ENCODE data around the gene PLEKHH1. TPM values are rescaled to one million over a fixed set of nuclear protein-coding genes. Genes with fewer than 3 reads are reported as not detected.
"Not testable (repeated sequence)": the region's sequence is repeated elsewhere in the genome, so short reads cannot be mapped to it uniquely, and the experiment has no call there.

The PLEKHH1 gene
- total and polyA plus RNA-seq, 4 donors, result 0.59 to 14.0 (median 2.8) TPM

DNA sequence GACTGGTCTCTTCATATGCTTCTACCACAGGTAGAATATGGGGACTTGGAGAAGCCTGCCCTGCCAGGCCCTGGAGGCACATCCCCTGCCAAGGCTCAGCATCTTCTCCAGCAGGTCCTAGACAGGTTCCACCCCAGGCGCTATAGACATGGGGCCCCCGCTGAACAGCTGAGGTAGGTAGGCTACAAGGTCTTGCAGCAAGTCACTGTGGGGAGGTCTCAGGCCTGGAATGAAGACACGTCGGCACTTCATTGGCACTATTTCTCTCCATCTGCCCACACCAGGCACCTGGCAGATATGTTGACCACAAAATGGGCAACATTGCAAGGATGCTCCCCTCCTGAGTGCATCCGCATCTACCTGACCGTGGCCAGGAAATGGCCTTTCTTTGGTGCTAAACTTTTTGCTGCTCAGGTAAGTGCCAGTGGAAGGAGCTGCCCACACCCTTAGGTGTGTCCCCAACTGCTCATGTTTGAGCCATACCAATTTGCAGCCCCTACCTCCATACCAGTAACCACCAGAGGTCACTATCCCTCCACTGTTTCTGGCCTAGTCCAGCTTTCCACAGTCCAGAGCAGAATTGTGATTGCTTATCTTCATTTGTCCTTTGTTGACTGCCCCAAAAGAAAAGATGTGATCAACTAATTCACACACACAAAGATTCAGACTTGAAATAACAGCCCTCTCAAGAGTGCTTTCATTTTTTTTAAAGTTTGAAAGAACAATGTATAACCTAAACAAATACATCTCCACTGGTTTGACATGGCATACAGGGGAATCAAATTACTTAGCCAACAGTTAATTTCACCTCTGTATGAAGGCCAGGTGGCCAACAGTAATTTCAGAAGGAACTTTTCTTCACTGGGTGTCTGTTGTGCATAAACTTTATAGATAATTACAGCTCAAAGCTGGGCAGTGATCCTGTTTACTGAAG lies 50.9 kb downstream of the PLEKHH1 start:
- intact Hi-C loops (cut with DNase I), result loop anchor here in 1 of 2 donors (10.0 kb wide), 1 partner anchor 121 kb away; the partner anchor contains the start of gene RDH12
- no peak for ATAC-seq (ENCODE audit: low FRiP score)
- 83 to 86% methylated on average over 6 of the region's 6 CpGs for WGBS, 2 donors

DNA sequence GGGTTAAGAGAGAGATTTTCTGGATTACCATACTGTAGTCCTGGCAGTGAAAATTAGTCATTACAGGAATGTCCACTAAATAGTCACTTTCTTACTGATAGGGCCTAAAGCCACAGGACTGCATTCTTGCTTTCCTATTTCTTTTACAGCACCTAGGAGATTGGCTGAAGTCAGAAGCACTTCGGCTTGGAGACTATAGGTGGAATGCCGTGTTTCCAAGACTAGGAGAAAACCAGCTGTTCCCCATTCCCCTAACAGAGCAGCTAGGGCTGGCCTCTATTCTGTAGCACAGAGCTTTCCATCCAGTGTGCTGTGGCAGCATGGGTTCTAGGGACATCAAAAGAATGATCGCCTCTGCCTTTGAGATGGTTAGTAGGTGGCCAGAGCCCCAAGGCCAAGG lies 51.9 kb downstream of the PLEKHH1 start:
- ATAC-seq (ENCODE audit: low FRiP score) (no peak), DNase-seq (no peak)
- WGBS, 2 donors, result 87 to 89% methylated on average over 3 of the region's 3 CpGs
- Histone ChIP-seq H3K27ac (ENCODE audit: low read depth in 1 of 2, low read length in 2 of 2) (no peak overlapping the region), H3K27me3 (ENCODE audit: control insufficient read depth in 1 of 2, insufficient read depth in 2 of 2, low read length in 1 of 2) (no peaks in the 10 kb centered on the region), H3K4me1 (ENCODE audit: control insufficient read depth in 1 of 2, insufficient read depth in 2 of 2, low read length in 2 of 2) (no peaks in the 10 kb centered on the region), H3K4me3 (ENCODE audit: low read length in 2 of 2) (no peak overlapping the region), H3K9me3 (ENCODE audit: control insufficient read depth, low read length) (no peaks in the 10 kb centered on the region), H3K36me3 (ENCODE audit: control insufficient read depth in 1 of 2, insufficient read depth in 2 of 2, low read length in 1 of 2) (no peaks in the 10 kb centered on the region)
- intact Hi-C loops (cut with DNase I), result loop anchor here in 1 of 2 donors (10.0 kb wide), 1 partner anchor 120 kb away; the partner anchor contains the start of gene RDH12

More for the DNA sequence above, 50.9 kb downstream of the PLEKHH1 start:
- peaks cover 0 to 2% of the 10 kb centered on the region in 2 donors for H3K36me3 ChIP-seq (ENCODE audit: control insufficient read depth in 1 of 2, insufficient read depth in 2 of 2, low read length in 1 of 2)
- no peak for DNase-seq
- H3K4me1 ChIP-seq (ENCODE audit: control insufficient read depth in 1 of 2, insufficient read depth in 2 of 2, low read length in 2 of 2), result no peaks in the 10 kb centered on the region
- H3K27me3 ChIP-seq (ENCODE audit: control insufficient read depth in 1 of 2, insufficient read depth in 2 of 2, low read length in 1 of 2), result no peaks in the 10 kb centered on the region
- H3K4me3 ChIP-seq (ENCODE audit: low read length in 2 of 2), result no peak overlapping the region
- H3K27ac ChIP-seq (ENCODE audit: low read depth in 1 of 2, low read length in 2 of 2), result no peak overlapping the region
- no peaks in the 10 kb centered on the region for H3K9me3 ChIP-seq (ENCODE audit: control insufficient read depth, low read length)

DNA sequence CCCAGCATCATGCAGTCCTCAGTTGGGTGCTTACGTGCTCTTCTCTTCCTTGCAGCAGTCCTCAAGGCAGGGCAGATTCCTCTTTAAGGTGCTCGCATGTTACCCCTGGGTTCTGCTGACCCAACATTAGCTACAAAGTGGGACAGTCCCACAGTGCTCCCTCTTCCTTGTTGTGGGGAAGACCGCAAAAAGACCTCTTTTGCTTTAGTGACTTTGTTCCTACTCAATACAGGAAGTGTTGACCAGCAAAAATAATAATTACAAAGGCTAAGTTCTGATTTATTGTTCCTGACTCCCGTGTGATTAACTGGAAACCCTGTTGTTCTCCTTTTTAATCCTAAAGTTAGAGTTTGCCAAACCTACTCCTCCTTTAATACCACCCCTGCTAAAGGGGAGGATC lies 53.3 kb downstream of the PLEKHH1 start:
- ATAC-seq (ENCODE audit: low FRiP score) (no peak), DNase-seq (no peak)
- no peaks in the 10 kb centered on the region for H3K36me3 ChIP-seq (ENCODE audit: control insufficient read depth in 1 of 2, insufficient read depth in 2 of 2, low read length in 1 of 2)
- WGBS, 2 donors, result 72 to 76% methylated on average over 4 of the region's 4 CpGs
- H3K4me3 ChIP-seq (ENCODE audit: low read length in 2 of 2), result no peak overlapping the region
- intact Hi-C loops (cut with DNase I), result loop anchor here in 1 of 2 donors (10.0 kb wide), 1 partner anchor 118 kb away; the partner anchor contains the start of gene RDH12
- no peak overlapping the region for H3K27ac ChIP-seq (ENCODE audit: low read depth in 1 of 2, low read length in 2 of 2)
- H3K27me3 ChIP-seq (ENCODE audit: control insufficient read depth in 1 of 2, insufficient read depth in 2 of 2, low read length in 1 of 2), result no peaks in the 10 kb centered on the region
- H3K4me1 ChIP-seq (ENCODE audit: control insufficient read depth in 1 of 2, insufficient read depth in 2 of 2, low read length in 2 of 2), result no peaks in the 10 kb centered on the region
- H3K9me3 ChIP-seq (ENCODE audit: control insufficient read depth, low read length), result no peaks in the 10 kb centered on the region

DNA sequence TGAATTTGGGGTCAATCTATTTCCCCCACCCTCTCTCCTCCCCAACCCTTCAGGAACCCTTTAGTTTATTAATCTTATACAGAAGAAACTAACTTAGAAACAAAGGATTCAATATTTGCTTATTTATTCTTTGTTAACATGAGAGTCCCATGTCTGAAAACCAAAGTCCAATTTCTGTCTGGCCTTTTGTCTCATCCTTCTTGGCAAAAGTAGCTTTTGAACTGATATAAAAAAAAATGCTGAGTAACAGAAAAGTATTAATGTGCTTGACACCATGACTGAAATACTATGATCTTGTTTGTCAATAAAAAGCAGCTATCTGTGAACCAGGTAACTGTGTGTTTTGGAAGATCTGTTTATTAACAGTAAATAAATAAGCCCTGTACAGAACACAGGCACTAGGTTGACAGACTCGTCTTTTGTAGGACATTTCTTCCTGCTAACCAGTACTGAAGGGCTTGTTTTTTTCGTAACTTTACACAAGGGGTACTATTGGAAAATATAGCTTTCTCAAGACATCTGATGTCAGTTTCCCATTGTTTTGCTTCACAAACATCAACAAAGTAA lies 56.2 kb downstream of the PLEKHH1 start:
- Histone ChIP-seq H3K9me3 (ENCODE audit: control insufficient read depth, low read length) (no peaks in the 10 kb centered on the region), H3K4me3 (ENCODE audit: low read length in 2 of 2) (no peak overlapping the region), H3K36me3 (ENCODE audit: control insufficient read depth in 1 of 2, insufficient read depth in 2 of 2, low read length in 1 of 2) (no peaks in the 10 kb centered on the region), H3K27me3 (ENCODE audit: control insufficient read depth in 1 of 2, insufficient read depth in 2 of 2, low read length in 1 of 2) (no peaks in the 10 kb centered on the region), H3K27ac (ENCODE audit: low read depth in 1 of 2, low read length in 2 of 2) (no peak overlapping the region), H3K4me1 (ENCODE audit: control insufficient read depth in 1 of 2, insufficient read depth in 2 of 2, low read length in 2 of 2) (no peaks in the 10 kb centered on the region)
- 46 to 68% methylated on average over 2 of the region's 2 CpGs for WGBS, 2 donors
- no peak for DNase-seq
- no peak for ATAC-seq (ENCODE audit: low FRiP score)
- intact Hi-C loops (cut with DNase I), result loop anchor here in 1 of 2 donors (10.0 kb wide), 1 partner anchor 116 kb away; the partner anchor contains the start of gene RDH12

DNA sequence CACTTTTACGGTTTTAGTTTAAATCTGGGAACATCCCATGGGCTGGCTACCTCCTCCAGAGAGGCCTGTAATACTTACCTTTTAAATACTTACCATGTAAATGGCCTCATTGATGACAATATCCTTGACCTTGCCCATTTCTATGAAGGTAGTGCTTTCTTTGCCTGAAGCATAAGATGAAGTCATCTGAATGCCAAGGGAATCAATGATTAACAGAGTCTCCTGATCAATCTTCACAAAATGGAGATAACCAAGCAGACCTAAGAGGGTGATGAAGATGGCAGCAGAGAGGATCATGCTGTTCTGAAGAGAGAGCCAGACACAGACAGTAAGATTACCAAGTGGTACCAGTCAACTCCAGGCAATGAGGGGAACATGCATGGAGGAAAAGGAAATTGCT lies 60.6 kb downstream of the PLEKHH1 start:
- 0% methylated on average over 1 of the region's 1 CpG for WGBS, 2 donors
- H3K9me3 ChIP-seq (ENCODE audit: control insufficient read depth, low read length); intact Hi-C loops (cut with DNase I); H3K27me3 ChIP-seq (ENCODE audit: control insufficient read depth in 1 of 2, insufficient read depth in 2 of 2, low read length in 1 of 2); DNase-seq; ATAC-seq (ENCODE audit: low FRiP score); H3K4me1 ChIP-seq (ENCODE audit: control insufficient read depth in 1 of 2, insufficient read depth in 2 of 2, low read length in 2 of 2); H3K36me3 ChIP-seq (ENCODE audit: control insufficient read depth in 1 of 2, insufficient read depth in 2 of 2, low read length in 1 of 2); H3K27ac ChIP-seq (ENCODE audit: low read depth in 1 of 2, low read length in 2 of 2); H3K4me3 ChIP-seq (ENCODE audit: low read length in 2 of 2): not testable (repeated sequence)

DNA sequence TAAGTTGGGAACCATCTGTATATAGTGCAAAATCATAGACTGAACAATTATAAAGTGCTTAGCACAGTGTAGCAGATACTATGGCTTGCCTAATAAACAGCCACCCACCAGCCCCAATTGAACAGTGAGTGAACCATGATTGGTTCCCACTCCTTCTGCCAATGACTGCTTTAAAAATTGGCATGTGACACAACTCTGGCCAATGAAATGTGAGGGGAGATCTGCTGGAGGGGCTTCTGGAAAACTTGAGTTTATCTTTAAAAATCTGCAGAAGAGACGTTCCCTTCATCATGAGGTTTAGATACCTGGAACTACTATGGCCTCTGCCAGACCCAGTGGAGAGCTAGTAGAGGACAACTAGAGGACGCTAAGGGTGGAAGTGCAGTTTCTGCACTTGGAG lies 62.3 kb downstream of the PLEKHH1 start:
- ATAC-seq (ENCODE audit: low FRiP score) (no peak), DNase-seq (no peak)
- WGBS, 2 donors, result 91 to 93% methylated on average over 2 of the region's 2 CpGs
- intact Hi-C loops (cut with DNase I), result no loop called here
- Histone ChIP-seq H3K4me1 (ENCODE audit: control insufficient read depth in 1 of 2, insufficient read depth in 2 of 2, low read length in 2 of 2) (no peaks in the 10 kb centered on the region), H3K9me3 (ENCODE audit: control insufficient read depth, low read length) (no peaks in the 10 kb centered on the region), H3K27ac (ENCODE audit: low read depth in 1 of 2, low read length in 2 of 2) (no peak overlapping the region), H3K36me3 (ENCODE audit: control insufficient read depth in 1 of 2, insufficient read depth in 2 of 2, low read length in 1 of 2) (no peaks in the 10 kb centered on the region), H3K4me3 (ENCODE audit: low read length in 2 of 2) (no peak overlapping the region), H3K27me3 (ENCODE audit: control insufficient read depth in 1 of 2, insufficient read depth in 2 of 2, low read length in 1 of 2) (peaks cover 0 to 2% of the 10 kb centered on the region in 2 donors)

DNA sequence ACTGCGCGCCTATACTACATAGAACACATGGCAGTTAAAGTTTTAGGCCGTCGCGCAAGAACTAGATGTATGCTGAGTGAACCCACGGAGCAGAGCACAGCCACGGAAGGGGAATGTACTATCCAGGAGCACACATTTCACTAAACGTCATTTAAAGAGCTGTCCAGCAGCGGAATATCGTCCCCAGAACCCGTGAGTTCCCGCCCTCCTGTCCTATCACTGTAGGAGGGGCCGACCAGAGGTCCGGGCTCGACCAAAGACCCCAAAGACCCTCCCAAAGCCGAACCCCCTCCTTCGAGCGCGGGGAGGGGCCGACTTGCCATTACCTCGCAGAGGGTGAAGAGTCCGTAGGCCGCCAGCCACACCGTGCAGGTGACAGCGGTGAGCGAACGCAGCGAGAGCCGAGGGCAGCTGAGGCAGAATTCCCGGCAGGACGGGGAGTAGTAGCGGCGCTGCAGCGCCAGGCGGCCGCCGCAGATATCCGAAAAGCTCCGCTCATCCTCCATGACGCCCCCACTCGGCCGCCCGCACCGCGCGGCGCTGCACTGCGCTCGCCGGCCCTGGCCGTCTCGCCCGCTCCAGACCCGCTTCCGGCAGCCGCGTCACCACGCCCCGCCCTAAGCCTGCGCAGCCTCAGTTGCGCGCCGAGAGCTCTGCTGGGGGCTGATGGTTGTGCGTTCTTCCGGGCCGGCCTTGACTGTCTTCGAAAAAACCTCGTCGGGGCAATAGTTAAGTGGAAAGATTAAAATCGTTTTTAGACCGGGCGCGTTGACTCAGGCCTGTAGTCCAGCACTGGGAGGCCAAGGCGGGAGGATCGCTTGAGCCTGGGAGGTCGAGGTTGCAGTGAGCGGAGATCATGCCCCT lies 66.8 kb downstream of the PLEKHH1 start, which contains the start of gene PIGH:
PIGH (minus strand) TSS at position 571 of the 864 bp plus-strand sequence; CDS start at position 506, 65 bp downstream.
- H3K9me3 ChIP-seq (ENCODE audit: control insufficient read depth, low read length), result no peaks in the 10 kb centered on the region
- DNase-seq (peak; percentile 93 to 97), ATAC-seq (ENCODE audit: low FRiP score) (peak; percentile 98)
- intact Hi-C loops (cut with DNase I), result loop anchor here in 1 of 2 donors (5.0 kb wide), 1 partner anchor 97 kb away; the partner anchor contains the start of gene RDH11
- peak within 1 kb of the TSS; percentile 1 to 92 for H3K27ac ChIP-seq (ENCODE audit: low read depth in 1 of 2, low read length in 2 of 2)
- H3K27me3 ChIP-seq (ENCODE audit: control insufficient read depth in 1 of 2, insufficient read depth in 2 of 2, low read length in 1 of 2), result peaks cover 0 to 3% of the 10 kb centered on the region in 2 donors
- 3% methylated on average over 69 to 77 of the region's 77 CpGs for WGBS, 2 donors
- peak within 1 kb of the TSS; percentile 77 for H3K4me3 ChIP-seq (ENCODE audit: low read length in 2 of 2)
- H3K4me1 ChIP-seq (ENCODE audit: control insufficient read depth in 1 of 2, insufficient read depth in 2 of 2, low read length in 2 of 2), result no peaks in the 10 kb centered on the region
- H3K36me3 ChIP-seq (ENCODE audit: control insufficient read depth in 1 of 2, insufficient read depth in 2 of 2, low read length in 1 of 2), result no peaks in the 10 kb centered on the region

DNA sequence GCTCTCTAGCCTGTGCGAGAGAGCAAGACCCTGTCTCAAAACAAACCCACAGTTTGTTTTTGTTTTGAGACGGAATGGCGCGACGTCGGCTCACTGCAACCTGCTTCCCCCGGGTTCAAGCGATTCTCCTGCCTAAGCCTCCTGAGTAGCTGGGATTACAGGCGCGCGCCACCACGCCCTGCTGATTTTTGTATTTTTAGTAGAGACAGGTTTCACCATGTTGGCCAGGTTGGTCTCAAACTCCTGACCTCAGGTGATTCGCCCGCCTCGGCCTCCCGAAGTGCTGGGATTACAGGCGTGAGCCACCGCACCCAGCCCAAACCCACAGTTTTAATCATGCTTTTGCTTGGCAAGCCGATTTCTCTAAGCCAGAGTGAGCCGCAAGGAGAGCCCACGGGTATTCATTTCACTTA lies 67.5 kb downstream of the PLEKHH1 start:
- H3K9me3 ChIP-seq (ENCODE audit: control insufficient read depth, low read length); H3K36me3 ChIP-seq (ENCODE audit: control insufficient read depth in 1 of 2, insufficient read depth in 2 of 2, low read length in 1 of 2); H3K27me3 ChIP-seq (ENCODE audit: control insufficient read depth in 1 of 2, insufficient read depth in 2 of 2, low read length in 1 of 2); DNase-seq; ATAC-seq (ENCODE audit: low FRiP score); H3K4me1 ChIP-seq (ENCODE audit: control insufficient read depth in 1 of 2, insufficient read depth in 2 of 2, low read length in 2 of 2): not testable (repeated sequence)
- Histone ChIP-seq H3K27ac (ENCODE audit: low read depth in 1 of 2, low read length in 2 of 2) (peak overlapping the region in 1 of 2 donors; percentile 78), H3K4me3 (ENCODE audit: low read length in 2 of 2) (peak overlapping the region; percentile 77)
- intact Hi-C loops (cut with DNase I), result loop anchor here in 1 of 2 donors (5.0 kb wide), 1 partner anchor 97 kb away; the partner anchor contains the start of gene RDH11
- 81 to 85% methylated on average over 21 of the region's 21 CpGs for WGBS, 2 donors
